ENCODE measurements around the gene TAF11L10.

DNA sequence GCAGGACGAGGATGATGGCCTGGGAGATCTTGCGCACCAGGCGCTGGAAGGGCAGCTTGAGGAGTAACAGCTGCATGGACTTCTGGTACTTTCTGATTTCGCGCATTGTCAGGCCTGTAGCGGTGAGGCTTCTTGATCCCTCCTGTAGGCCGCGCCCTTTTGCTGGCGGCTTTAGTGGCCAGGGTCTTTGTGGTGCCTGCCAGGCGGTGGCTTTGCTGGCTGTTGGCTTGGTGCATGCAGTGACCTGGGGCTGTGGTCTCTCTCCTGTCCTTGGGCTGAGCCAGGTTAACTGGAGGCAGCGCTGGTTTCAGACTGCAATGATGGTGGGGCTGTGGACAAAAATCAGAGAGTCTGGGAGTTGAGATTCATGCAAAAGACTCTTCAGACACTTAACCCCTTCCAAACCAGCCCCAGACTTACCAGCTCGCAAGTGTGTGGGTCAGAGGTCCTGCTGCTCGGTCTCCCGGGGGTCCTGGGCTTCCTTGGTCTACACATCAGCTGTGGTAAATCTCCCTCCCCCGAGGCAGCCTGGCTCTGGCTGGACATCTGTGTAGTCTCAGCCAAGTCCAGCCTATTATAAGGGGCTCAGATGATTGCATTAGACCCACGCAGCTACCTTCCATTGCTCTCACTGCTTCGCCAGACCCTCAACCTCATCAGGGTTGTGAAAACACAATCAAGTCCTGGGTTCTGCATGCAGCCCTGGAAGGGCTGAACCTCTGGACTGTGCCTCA lies 17.4 kb upstream of the TAF11L10 start:
- TF ChIP-seq, protein P1, sequence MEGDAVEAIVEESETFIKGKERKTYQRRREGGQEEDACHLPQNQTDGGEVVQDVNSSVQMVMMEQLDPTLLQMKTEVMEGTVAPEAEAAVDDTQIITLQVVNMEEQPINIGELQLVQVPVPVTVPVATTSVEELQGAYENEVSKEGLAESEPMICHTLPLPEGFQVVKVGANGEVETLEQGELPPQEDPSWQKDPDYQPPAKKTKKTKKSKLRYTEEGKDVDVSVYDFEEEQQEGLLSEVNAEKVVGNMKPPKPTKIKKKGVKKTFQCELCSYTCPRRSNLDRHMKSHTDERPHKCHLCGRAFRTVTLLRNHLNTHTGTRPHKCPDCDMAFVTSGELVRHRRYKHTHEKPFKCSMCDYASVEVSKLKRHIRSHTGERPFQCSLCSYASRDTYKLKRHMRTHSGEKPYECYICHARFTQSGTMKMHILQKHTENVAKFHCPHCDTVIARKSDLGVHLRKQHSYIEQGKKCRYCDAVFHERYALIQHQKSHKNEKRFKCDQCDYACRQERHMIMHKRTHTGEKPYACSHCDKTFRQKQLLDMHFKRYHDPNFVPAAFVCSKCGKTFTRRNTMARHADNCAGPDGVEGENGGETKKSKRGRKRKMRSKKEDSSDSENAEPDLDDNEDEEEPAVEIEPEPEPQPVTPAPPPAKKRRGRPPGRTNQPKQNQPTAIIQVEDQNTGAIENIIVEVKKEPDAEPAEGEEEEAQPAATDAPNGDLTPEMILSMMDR (IDR thresholded peaks at IDR 0.05), result no peak
- no peak for TF ChIP-seq POLR2AphosphoS5 (IDR thresholded peaks at IDR 0.05)
